Sigmoid colon (tissue), 7 donors: ENCODE measurements around the gene SLC48A1. TPM values are rescaled to one million over a fixed set of nuclear protein-coding genes. Genes with fewer than 3 reads are reported as not detected.

ENCODE experiments used
- DNase-seq: peaks from one replicate; pipeline ENCODE4 v3.0.0-alpha.2; 2019
- H3K27ac ChIP-seq, 4 donors: fragments of 200-600 bp; sonication (generic); one replicate each; pipeline ENCODE4 v1.5.1; 2016 to 2019; ENCODE audit warnings: mild to moderate bottlenecking in 1 of 4
- H3K27me3 ChIP-seq, 3 donors: fragments of 200-600 bp; sonication (generic); one replicate each; pipeline ENCODE4 v1.5.1; 2019; ENCODE audit warnings: mild to moderate bottlenecking in 1 of 3
- H3K36me3 ChIP-seq, 4 donors: fragments of 200-600 bp; sonication (generic); one replicate each; pipeline ENCODE4 v1.5.1; 2016 to 2019
- H3K4me1 ChIP-seq, 4 donors: fragments of 200-600 bp; sonication (generic); one replicate each; pipeline ENCODE4 v1.5.1; 2017 to 2019
- H3K4me3 ChIP-seq, 4 donors: fragments of 200-600 bp; sonication (generic); one replicate each; pipeline ENCODE4 v1.5.1; 2017 to 2019; ENCODE audit warnings: mild to moderate bottlenecking in 2 of 4, moderate library complexity in 1 of 4
- H3K9me3 ChIP-seq, 4 donors: fragments of 200-600 bp in 3 of 4; sonication (generic) in 3 of 4; one replicate each; pipeline versions ENCODE4 v1.5.1 to v1.6.1; 2013 to 2019
- CTCF ChIP-seq, 4 experiments: fragments of 450-650 bp in 3 of 4; fragments of 200-600 bp in 1 of 4; IDR thresholded peaks; one replicate each; pipeline ENCODE4 v1.5.1; 2016 to 2019; ENCODE audit warnings: antibody characterized with exemption in 4 of 4, mild to moderate bottlenecking in 3 of 4, moderate library complexity in 2 of 4
- EP300 ChIP-seq, 4 donors: sonication (generic); formaldehyde crosslinking; IDR thresholded peaks; one replicate each; pipeline ENCODE4 v1.6.1; 2017; ENCODE audit warnings: antibody characterized with exemption in 4 of 4
- POLR2A ChIP-seq, 2 donors: fragments of 450-650 bp; IDR thresholded peaks; one replicate each; pipeline ENCODE4 v1.6.1; 2016; ENCODE audit warnings: antibody characterized with exemption in 2 of 2, mild to moderate bottlenecking in 2 of 2, moderate library complexity in 2 of 2
- POLR2AphosphoS5 ChIP-seq, 4 donors: sonication (generic); formaldehyde crosslinking; IDR thresholded peaks; one replicate each; pipeline ENCODE4 v1.6.1; 2017; ENCODE audit warnings: antibody characterized with exemption in 4 of 4
- WGBS, 2 donors: extraction: QIAGEN DNeasy Blood & Tissue Kit; methylation state at CpG; one replicate each; pipeline ENCODE4 v1.1.7; 2013; 5-methylcytosine and 5-hydroxymethylcytosine counted together
- intact Hi-C: fragments of 100-400 bp; cut with DNase I; formaldehyde crosslinking; loops from one replicate; pipeline ENCODE4 v1.15.1; 2023
- polyA plus RNA-seq, 3 donors: library from polyadenylated mRNA; stranded (reverse); fragments of 200-250 nt; gene quantifications; one replicate each; pipeline ENCODE4 v1.2.3, GENCODE V29; 2013
- total RNA-seq, 4 donors: library from RNA; depleted of rRNA; stranded (reverse); fragments of >200 nt; gene quantifications; one replicate each; pipeline ENCODE4 v1.1.0, GENCODE V29; 2016
- donor health status: healthy with polysubstance abuse.
- donor health status: Bipolar disorder and iron deficiency.
- donor health status: healthy.

SLC48A1 gene
- total and polyA plus RNA-seq, 7 donors = 6.9 to 46.6 (median 30.3) TPM

DNA sequence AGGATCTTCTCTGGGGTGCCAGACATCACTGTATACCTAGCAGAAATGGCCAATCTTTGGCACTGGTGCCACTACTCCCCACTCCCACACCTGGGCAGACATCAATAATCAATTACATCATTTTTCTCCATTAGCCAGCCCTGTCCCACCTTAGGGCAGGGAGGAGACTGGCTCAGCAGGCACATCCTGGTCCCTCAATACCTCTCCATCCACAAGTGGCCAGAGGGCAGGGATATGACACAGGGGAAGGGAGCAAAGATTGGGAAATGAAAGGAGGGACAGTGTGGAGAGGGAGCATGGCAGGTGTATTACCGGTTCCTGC is 24.6 kb upstream of the SLC48A1 start:
- DNase-seq = no peak
- H3K4me3 ChIP-seq = no peak overlapping the region
- no peaks in the 10 kb centered on the region for H3K27me3 ChIP-seq
- H3K4me1 ChIP-seq = peaks cover 0 to 10% (median 6%) of the 10 kb centered on the region in 4 donors
- no peaks in the 10 kb centered on the region for H3K36me3 ChIP-seq
- H3K9me3 ChIP-seq = no peaks in the 10 kb centered on the region
- WGBS, 2 donors = 100% methylated on average over 1 of the region's 1 CpG
- no peak for TF ChIP-seq CTCF (IDR thresholded peaks at IDR 0.05)
- TF ChIP-seq POLR2AphosphoS5 (IDR thresholded peaks at IDR 0.05) = no peak
- TF ChIP-seq EP300 (IDR thresholded peaks at IDR 0.05) = no peak
- no peak for TF ChIP-seq POLR2A (IDR thresholded peaks at IDR 0.05)
- intact Hi-C loops = no loop called here
- no peak overlapping the region for H3K27ac ChIP-seq

DNA sequence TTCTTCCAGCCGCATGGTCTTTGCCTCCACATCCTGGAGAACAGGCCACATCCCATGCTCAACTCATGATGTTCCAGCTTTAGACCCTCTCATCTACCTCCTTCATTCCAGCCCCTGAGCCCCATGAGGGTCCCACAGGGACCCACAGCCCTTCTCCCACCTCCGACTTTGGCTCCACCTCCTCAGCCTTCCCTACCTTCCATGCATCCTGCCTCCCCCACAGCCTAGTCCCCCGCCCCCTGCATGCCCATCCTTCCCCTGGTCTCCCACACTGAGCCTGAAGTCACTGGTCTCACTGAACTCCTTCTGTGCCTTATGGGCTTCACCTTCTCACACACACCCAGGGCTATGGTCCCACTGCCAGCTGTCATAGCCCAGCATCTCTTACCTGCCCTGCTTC is 24.1 kb upstream of the SLC48A1 start:
- intact Hi-C loops = no loop called here
- Histone ChIP-seq H3K36me3 (no peaks in the 10 kb centered on the region), H3K4me3 (no peak overlapping the region), H3K9me3 (no peaks in the 10 kb centered on the region), H3K4me1 (peaks cover 0 to 15% (median 8%) of the 10 kb centered on the region in 4 donors), H3K27me3 (no peaks in the 10 kb centered on the region), H3K27ac (no peak overlapping the region)
- TF ChIP-seq POLR2A (IDR thresholded peaks at IDR 0.05) (no peak), POLR2AphosphoS5 (IDR thresholded peaks at IDR 0.05) (no peak), EP300 (IDR thresholded peaks at IDR 0.05) (no peak), CTCF (IDR thresholded peaks at IDR 0.05) (no peak)
- WGBS, 2 donors = 94 to 96% methylated on average over 3 of the region's 3 CpGs
- no peak for DNase-seq

GRCh38 chr12:47750229-47750798 is 22.7 kb upstream of the SLC48A1 start:
- intact Hi-C loops = no loop called here
- H3K27ac ChIP-seq = no peak overlapping the region
- H3K9me3 ChIP-seq = no peaks in the 10 kb centered on the region
- no peak overlapping the region for H3K4me3 ChIP-seq
- no peaks in the 10 kb centered on the region for H3K27me3 ChIP-seq
- DNase-seq = no peak
- 84 to 90% methylated on average over 10 of the region's 10 CpGs for WGBS, 2 donors
- TF ChIP-seq CTCF (IDR thresholded peaks at IDR 0.05) = no peak
- no peak for TF ChIP-seq EP300 (IDR thresholded peaks at IDR 0.05)
- TF ChIP-seq POLR2A (IDR thresholded peaks at IDR 0.05) = no peak
- no peak for TF ChIP-seq POLR2AphosphoS5 (IDR thresholded peaks at IDR 0.05)
- peaks cover 0 to 20% (median 8%) of the 10 kb centered on the region in 4 donors for H3K4me1 ChIP-seq
- no peaks in the 10 kb centered on the region for H3K36me3 ChIP-seq

GRCh38 chr12:47750916-47751470 is 22.0 kb upstream of the SLC48A1 start:
- intact Hi-C loops = no loop called here
- no peaks in the 10 kb centered on the region for H3K36me3 ChIP-seq

More at GRCh38 chr12:47750916-47751470, 22.0 kb upstream of the SLC48A1 start:
- no peak overlapping the region for H3K4me3 ChIP-seq
- no peaks in the 10 kb centered on the region for H3K27me3 ChIP-seq
- TF ChIP-seq POLR2A (IDR thresholded peaks at IDR 0.05) = no peak
- TF ChIP-seq CTCF (IDR thresholded peaks at IDR 0.05) = no peak
- no peak for TF ChIP-seq EP300 (IDR thresholded peaks at IDR 0.05)
- TF ChIP-seq POLR2AphosphoS5 (IDR thresholded peaks at IDR 0.05) = no peak
- DNase-seq = no peak
- WGBS, 2 donors = 91 to 92% methylated on average over 19 of the region's 19 CpGs
- H3K9me3 ChIP-seq = no peaks in the 10 kb centered on the region
- H3K27ac ChIP-seq = no peak overlapping the region
- H3K4me1 ChIP-seq = peaks cover 0 to 20% (median 8%) of the 10 kb centered on the region in 4 donors
